AG04450 (cell line): ENCODE results near the gene CFAP43. TPM values are rescaled to one million over a fixed set of nuclear protein-coding genes. Genes with fewer than 3 reads are reported as not detected.

Experiments
- CTCF ChIA-PET: fragments of 300-600, 350-600 bp; formaldehyde crosslinking; extraction: SDS; loops from one replicate; lab custom pipeline; 2022; ENCODE audit warnings: antibody characterized with exemption, inconsistent platforms; lab: Charles Lee
- POLR2A ChIA-PET: fragments of 350-600 bp; formaldehyde crosslinking; extraction: SDS; loops from one replicate; lab custom pipeline; 2021; ENCODE audit warnings: antibody characterized with exemption, inconsistent platforms; lab: Yijun Ruan, JAX
- DNase-seq: peaks from one replicate; pipeline ENCODE4 v3.0.0-alpha.2; 2011; ENCODE audit warnings: low read depth, low spot score
- H3K27ac ChIP-seq: one replicate; pipeline ENCODE4 v1.5.1; 2012; ENCODE audit warnings: low read depth, low read length, control low read depth
- H3K27me3 ChIP-seq: one replicate; pipeline ENCODE4 v1.6.0; 2012; ENCODE audit warnings: low read length; ENCODE audit not compliant: control insufficient read depth, insufficient read depth
- H3K4me3 ChIP-seq: 2 replicates; pipeline ENCODE4 v1.5.1; 2011; ENCODE audit warnings: mild to moderate bottlenecking, low read depth, low read length, control low read depth
- H3K9me3 ChIP-seq: 2 replicates; pipeline ENCODE4 v1.5.1; 2012; ENCODE audit warnings: low read length; ENCODE audit not compliant: control insufficient read depth, insufficient read depth
- polyA plus RNA-seq: library from polyadenylated mRNA; depleted of rRNA; stranded (reverse); fragments of >200 nt; gene quantifications from 2 replicates; pipeline ENCODE4 v1.2.3, GENCODE V29; 2011
- TF ChIP-seq, protein P1 (sequence below): IDR thresholded peaks from 2 replicates; pipeline ENCODE4 v1.5.1; 2011; ENCODE audit warnings: low read depth, low read length, control low read depth, inconsistent platforms

Gene CFAP43
- polyA plus RNA-seq, 1 experiment = 0.07 TPM

DNA sequence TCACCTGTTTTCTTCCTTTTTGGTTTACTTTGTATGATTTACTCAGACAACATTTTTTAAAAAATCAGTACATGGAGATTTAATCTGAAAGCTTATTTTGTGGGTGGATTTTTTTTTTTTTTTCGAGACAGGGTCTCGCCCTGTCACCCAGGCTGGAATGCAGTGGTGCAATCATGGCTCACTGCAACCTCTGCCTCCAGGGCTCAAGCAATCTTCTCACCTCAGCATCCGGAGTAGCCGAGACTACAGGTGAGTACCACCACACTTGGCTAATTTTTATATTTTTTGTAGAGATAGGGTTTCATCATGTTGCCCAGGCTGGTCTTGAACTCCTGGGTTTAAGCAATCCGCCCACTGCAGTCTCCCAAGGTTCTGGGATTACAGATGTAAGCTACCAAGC is 25.1 kb upstream of the CFAP43 start:
- Histone ChIP-seq H3K27me3 (no peaks in the 10 kb centered on the region), H3K9me3 (no peaks in the 10 kb centered on the region), H3K4me3 (peak overlapping the region; percentile 7; the same call in 1 of the 2 replicates), H3K27ac (no peak overlapping the region)
- CTCF ChIA-PET = interaction anchor here (0.6 to 6.4 kb wide), 6 partner anchors 18 to 560 kb away, joined by 3 to 47 read pairs (median 4); no protein-coding TSS in a partner anchor
- POLR2A ChIA-PET = no interaction called here
- no peak for DNase-seq
- TF ChIP-seq, protein P1, sequence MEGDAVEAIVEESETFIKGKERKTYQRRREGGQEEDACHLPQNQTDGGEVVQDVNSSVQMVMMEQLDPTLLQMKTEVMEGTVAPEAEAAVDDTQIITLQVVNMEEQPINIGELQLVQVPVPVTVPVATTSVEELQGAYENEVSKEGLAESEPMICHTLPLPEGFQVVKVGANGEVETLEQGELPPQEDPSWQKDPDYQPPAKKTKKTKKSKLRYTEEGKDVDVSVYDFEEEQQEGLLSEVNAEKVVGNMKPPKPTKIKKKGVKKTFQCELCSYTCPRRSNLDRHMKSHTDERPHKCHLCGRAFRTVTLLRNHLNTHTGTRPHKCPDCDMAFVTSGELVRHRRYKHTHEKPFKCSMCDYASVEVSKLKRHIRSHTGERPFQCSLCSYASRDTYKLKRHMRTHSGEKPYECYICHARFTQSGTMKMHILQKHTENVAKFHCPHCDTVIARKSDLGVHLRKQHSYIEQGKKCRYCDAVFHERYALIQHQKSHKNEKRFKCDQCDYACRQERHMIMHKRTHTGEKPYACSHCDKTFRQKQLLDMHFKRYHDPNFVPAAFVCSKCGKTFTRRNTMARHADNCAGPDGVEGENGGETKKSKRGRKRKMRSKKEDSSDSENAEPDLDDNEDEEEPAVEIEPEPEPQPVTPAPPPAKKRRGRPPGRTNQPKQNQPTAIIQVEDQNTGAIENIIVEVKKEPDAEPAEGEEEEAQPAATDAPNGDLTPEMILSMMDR = no peak

DNA sequence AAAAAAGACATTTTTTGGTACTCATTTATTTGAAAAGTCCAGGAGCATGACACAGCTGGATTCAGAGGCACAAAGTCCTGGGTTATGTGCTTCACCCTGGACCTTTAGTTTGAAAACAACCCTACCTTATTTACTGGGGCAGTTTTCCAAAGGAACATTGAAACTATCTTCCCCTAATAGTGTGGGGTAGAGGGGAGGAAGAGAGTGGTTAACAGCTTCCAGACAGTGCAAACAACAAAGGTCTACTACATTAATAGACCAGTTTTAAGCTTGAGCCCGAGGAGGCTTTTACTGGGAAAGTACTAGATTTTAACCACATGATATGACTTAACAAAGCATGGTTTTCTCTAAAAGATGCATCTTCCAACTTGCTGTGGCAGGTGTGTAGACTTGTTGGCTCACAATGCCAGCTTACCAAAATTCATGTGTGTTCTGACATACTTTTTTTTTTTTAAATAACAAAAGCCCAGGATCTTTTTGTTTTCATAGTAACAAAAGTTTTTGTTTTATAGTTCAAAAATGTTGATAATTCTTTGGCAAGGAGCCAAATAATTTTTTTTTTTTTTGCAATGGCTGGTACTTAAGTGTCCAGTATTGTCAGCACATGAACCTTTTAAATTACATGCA is 24.3 kb upstream of the CFAP43 start:
- TF ChIP-seq, protein P1 = no peak
- no peak for DNase-seq
- ChIA-PET CTCF (interaction anchor here (0.6 to 6.4 kb wide), 5 partner anchors 18 to 112 kb away, joined by 3 to 47 read pairs (median 3); no protein-coding TSS in a partner anchor), POLR2A (no interaction called here)
- Histone ChIP-seq H3K4me3 (peak overlapping the region; percentile 85), H3K27ac (peak overlapping the region; percentile 40), H3K9me3 (no peaks in the 10 kb centered on the region), H3K27me3 (no peaks in the 10 kb centered on the region)

DNA sequence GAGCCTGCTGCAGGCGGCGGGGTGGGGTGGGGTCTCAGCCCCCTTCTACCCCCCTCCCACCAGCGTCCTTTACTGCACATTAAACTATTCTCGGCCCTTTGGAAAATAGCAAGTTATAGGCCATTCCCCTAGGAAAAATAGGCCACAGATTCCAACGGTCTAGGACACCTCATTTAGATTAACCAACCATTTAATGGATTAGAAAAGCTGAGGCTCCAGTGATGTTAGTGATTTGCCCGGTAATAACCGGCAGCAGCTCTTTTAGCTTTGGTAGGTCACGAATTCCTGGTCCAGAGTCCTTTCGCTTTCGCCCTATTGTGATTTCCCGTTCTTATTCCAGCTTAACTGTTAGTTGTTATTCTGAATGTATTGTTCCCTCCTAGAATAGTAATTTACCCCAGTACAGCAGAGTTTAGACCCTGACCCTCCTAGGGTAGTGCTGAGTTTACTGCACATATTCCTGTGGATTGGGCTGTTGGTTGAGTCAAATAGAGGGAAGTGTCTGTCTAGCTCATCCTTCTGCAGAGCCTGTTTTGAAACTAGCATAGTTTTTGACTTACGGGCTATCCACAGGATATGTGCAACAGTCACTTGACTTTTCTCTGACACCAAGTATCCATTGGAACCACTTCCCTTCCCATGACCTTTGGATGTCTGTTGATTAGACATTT is 23.3 kb upstream of the CFAP43 start:
- POLR2A ChIA-PET = interaction anchor here (0.7 to 1.7 kb wide), 4 partner anchors 19 to 367 kb away, joined by 4 to 13 read pairs (median 5); partner anchors contain the start of gene SFR1
- peak overlapping the region; percentile 85 for H3K4me3 ChIP-seq
- CTCF ChIA-PET = interaction anchor here (1.0 to 6.4 kb wide), 6 partner anchors 19 to 368 kb away, joined by 4 to 47 read pairs (median 8); partner anchors contain the start of gene SFR1
- H3K9me3 ChIP-seq = no peaks in the 10 kb centered on the region
- no peaks in the 10 kb centered on the region for H3K27me3 ChIP-seq
- DNase-seq = peak; percentile 37
- H3K27ac ChIP-seq = peak overlapping the region; percentile 95
- TF ChIP-seq, protein P1 = no peak

DNA sequence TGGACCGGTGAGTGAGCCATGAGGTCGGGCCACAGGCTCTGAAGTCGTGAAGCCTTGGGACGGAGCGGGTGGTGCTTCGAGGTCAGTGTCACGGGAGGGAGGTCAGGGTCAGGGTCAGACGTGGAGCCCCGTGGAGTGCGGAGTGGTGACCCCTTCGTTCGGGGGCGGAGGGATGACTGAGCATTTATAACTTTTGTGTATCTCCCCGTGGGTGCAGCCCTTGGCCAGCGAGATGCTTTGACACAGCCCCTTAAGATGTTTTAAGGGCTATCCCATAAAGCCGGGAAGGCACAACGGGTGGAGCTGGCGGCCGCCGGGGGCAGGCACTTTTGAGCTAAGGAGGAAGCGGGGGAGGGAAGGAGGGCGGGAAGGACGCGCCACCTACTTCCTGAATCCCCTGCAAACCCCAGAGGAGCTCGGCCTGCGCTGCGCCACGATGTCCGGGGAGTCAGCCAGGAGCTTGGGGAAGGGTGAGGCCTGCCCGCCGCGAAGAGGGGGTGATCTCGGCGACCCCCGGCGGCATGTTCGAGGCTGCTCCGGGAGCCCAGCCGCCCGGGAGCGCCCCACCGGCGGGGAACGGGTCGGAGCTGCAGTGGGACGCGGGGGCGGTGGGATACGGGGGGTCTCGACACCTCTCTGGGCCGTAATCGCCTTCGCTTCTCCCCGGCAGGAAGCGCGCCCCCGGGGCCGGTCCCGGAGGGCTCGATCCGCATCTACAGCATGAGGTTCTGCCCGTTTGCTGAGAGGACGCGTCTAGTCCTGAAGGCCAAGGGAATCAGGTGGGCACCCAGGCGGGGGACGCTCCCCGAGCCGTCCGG is 22.5 kb upstream of the CFAP43 start, which contains the start of gene GSTO1:
Gene GSTO1 (plus strand): TSS at position 400 of the 818 bp plus-strand sequence. CDS start 37 bp downstream, at position 437.
- POLR2A ChIA-PET = interaction anchor here (0.9 to 1.7 kb wide), 4 partner anchors 19 to 134 kb away, joined by 4 to 13 read pairs (median 5); partner anchors contain the start of gene SFR1
- H3K4me3 ChIP-seq = peak within 1 kb of the TSS; percentile 85
- H3K9me3 ChIP-seq = no peaks in the 10 kb centered on the region
- CTCF ChIA-PET = interaction anchor here (0.6 to 6.4 kb wide), 8 partner anchors 20 to 367 kb away, joined by 3 to 47 read pairs (median 6); partner anchors contain the start of genes CFAP58 and SFR1
- no peaks in the 10 kb centered on the region for H3K27me3 ChIP-seq
- peak; percentile 46 for DNase-seq
- TF ChIP-seq, protein P1 = 0 out of 2 replicates have a peak, but pooled peaks have one; percentile 2
- H3K27ac ChIP-seq = peak within 1 kb of the TSS; percentile 95
